GM21360 (cell line): ENCODE results near the gene KRTAP10-11.
"Not testable (repeated sequence)": the region's sequence is repeated elsewhere in the genome, so short reads cannot be mapped to it uniquely, and the experiment has no call there.

Experiments
- ATAC-seq: cut with Tn5 transposase; IDR thresholded peaks from one replicate; pipeline ENCODE4 v1.9.1; 2021; ENCODE audit warnings: mild to moderate bottlenecking, moderate library complexity; ENCODE audit not compliant: unreplicated experiment

KRTAP10-11 gene

DNA sequence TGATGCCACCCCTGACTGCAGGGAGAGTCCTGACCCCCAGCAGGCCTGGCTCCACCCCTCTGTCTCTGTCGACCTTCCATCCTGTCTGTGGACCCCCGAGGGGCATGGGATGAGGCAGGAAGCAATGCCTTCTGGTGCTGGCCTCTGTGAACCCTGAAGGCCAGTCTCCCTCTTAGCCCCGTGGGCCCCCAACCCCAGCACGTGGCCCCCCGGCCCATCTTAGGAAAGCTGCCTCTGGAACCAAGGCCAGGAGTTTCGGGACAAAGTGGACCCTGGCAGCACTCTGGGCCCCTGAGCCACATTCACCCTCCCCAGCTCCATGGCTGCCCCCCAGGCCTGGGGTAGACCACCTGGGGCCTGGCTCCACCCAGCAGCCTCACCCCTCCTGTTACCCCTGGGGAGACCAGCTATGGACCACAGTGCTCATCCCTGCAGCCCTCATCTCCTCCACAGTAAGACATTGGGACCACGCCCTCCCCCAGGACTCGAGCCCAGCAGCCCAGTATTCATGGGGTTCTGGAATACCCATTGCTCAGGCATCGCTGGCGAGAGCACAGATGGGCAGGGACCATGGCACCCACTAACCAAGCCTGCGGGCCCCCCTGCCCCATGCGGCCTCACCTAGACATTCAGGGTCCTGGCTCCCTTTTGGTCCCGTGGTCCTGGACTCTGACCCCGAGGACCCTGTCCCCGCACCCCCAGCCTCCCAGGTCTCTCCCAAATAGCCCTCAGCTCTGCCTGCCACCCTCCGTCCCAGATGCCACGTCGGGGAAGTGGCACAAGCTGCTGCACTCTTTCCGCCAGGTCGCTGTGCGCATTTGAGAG lies 7.5 kb upstream of the KRTAP10-11 start:
- not testable (repeated sequence) for ATAC-seq

DNA sequence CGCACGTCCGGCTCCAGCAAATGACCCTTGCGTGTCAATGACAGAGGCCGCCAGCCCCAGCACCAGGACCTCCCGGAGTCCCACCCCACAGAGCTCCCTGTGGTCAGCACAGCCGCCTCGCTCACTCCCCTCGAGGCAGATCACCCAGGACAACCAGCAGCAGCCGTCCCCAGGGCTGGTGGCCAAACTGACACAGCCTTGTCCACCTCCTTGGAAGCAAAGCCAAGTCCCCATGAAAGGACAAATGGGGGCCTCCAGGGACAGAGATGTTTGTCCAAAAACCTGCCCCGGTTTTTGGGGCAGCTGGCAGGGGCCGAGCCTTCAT lies 6.9 kb upstream of the KRTAP10-11 start:
- ATAC-seq, result no peak

DNA sequence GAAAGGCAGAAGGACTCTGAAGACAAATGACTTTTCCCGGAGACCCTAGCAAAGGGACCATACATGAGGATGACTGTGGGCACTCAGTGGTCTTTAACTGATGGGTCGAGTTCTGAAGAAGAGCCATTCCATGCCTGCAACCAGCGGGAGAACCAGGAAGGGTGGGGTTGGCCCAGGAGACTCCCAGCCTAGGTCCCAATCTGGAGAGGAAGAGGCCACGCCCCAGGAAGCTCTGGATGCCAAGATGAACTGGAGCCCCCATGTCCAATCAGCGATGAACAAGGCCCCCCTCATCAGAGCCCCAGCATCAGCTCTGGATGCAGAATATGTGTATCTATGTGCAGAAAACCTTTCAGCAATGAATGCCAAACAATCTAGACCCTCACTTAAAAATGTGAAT lies 5.5 kb upstream of the KRTAP10-11 start:
- no peak for ATAC-seq

DNA sequence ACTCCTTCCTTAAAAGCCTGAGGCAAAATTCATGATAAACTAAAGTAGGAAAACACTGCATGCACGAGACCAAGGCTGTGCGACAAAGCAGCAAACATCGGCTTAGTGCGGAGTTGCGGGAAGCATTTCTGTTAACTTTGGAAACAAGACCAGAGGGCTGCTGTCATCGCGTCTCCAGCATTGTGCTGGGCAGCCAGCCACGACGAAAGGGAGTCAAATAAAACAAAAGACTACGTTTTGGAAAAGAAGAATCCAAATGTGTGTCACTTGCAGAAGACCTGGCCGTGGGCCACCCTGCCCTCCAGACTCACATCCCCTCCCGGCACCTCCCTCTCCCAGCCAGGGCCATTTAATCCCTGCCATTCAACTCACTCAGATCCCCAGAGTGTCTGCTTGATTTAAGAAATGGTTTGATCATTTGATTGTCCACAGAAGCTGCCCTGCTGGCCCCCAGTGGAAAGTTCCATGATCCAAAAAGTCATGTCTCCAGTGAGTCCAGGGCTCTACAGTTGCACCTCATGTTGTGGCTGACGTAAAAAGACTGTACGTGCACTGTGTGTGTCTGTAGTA lies 2.4 kb upstream of the KRTAP10-11 start:
- ATAC-seq, result no peak

DNA sequence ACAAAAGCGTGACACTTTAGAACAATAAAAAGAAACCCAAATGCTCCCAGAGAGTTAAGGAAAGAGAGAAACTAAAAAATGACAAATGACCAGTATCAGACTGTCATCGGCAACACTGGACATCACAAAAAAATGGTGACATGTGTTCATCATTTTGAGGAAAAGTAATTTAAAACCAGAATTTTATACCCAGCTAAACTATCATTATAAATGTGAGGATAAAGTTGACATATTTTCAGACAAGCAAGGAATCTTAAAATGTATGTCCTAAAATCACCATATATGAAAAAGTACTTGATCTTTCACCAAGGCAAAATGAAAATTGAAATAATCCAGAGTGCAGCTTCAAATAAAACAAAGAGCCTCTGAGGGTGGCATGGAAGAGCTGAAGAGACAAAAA lies 1.3 kb upstream of the KRTAP10-11 start:
- no peak for ATAC-seq

DNA sequence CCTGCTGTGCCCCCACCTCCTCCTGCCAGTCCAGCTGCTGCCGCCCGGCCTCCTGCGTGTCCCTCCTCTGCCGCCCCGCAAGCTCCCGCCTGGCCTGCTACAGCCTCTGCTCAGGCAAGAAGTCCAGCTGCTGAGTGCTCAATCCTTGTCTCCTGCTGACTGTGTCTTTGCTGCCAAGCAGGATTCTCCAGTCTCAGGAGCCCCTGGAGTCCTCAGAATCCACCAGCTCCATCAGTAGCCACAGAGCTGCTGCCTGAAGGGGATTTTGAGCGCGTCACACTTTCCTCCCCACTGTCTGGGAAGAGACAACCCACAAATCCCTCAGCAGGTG lies 973 bp downstream of the KRTAP10-11 start:
- ATAC-seq, result no peak

DNA sequence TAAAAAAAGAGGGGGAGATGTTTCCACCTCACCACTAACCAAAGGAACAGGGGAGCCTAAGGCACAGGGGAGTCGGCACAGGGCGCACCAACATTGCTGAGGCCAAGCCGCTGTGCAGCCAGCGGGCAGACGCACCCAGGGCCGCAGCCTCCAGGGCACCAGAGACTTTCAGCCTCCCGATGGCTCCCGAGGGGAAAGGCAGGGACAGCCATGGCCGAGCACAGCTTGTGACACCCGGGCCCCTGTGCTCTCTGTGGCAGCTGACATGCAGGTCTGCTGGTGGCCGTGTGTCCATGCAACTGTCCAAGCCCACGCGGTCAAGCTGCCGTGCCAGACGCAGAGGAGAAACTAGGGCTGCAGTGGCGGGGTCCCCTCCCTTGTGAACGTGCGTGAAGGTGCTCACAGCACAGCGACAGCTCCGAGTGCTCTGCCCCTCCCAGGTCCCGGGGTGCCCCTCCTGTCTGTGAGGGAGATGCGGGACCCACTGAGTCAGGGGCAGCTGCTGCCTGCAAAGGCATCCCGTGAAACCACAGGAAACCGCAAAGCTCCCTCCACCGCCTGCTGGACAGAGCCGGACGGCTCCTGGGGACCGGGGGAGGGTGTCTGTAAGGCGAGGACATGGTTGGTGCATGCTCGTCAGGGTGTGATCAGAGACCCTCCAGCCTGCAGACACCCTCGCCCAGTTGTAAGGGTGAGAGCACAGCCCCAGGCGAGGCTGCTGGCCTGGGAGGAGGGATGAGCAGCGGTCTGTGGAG lies 2.5 kb downstream of the KRTAP10-11 start:
- no peak for ATAC-seq

DNA sequence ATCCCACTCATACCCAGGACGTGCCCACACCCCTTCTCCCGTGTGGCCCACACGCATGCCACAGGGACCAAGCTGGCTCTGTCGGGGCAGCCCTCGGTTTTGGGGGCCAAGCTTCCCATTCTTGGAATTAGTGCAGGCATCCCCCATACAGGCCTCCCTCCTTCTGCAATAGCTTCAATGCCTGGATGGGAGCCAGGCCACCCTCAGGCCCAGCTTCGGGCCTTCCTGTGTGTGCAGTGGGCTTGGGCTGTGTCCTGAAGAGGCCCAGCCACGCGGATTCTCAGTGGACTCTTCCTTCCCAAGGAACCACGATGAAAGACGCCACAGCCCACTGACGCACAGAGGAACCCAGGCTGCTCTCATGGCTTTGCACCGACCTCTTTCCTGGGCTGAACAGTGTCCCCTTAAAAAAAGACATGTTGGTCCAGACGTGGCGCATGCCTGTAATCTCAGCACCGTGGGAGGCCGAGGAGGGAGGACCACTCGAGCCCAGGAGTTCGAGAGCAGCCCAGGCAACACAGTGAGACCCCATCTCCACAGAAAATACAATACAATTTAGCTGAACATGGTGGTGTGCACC lies 3.4 kb downstream of the KRTAP10-11 start:
- no peak for ATAC-seq

DNA sequence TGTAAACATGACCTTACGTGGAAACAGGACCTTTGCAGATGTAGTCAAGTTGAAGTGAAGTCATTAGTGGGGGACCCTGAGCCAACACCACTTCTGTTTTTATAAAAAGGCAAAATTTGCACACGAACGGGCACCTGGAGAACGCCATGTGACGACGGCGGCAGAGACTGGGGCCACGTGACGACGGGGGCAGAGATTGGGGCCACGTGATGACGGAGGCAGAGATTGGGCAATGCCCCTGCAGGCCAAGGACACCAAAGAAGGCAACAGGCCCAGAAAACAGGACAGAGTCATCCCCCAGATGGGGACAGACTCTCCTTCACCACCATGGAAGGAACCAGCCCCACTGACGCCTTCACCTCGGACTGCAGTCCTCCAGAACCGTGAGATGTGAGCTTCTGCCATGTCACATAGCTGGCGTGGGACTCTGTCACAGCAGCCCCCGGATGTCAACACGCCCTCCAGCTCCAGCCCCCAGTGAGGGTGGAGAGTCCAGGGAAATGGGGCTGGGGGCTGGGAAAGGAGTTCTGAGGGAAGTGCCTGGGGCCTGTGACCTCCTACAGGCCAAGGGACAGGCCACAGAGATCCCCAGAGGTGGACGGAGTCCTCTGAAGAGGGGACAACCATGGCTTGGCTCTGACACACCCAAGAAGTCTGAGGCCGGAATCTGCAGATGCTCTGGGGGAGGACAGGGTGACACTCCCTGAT lies 4.2 kb downstream of the KRTAP10-11 start:
- ATAC-seq, result no peak

DNA sequence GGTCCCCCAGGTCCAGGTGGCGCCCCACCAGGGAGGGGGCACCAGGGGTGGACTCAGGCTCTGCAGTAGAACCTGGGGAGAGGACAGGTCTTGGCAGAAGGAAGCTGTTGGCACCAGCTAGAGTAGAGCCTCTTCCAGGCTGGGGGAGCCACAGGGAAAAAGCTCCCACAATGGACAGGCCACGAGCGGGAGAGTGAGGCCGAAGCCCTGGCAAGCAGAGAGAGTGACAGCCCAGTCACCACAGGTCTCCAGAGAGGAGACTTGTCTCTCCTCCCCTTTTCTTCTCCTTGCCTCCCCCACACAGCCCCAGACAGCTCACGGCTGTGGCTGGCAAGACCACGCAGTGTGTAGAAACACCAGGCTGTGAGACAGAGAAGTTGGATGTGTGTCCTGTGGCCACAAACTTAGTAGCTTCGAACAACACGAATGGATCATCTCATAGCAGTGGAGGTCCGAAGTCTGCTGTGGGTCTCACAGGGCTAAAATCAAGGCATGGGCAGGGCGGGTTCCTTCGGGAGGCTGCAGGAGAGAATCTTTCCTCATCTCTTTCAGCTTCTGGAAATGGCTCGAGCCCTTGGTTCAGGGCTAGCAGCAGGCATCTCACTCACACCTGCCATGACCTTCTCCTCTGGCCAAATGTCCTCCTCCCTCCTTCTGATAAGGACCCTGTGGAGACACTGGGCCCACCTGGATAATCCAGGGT lies 4.9 kb downstream of the KRTAP10-11 start:
- no peak for ATAC-seq

DNA sequence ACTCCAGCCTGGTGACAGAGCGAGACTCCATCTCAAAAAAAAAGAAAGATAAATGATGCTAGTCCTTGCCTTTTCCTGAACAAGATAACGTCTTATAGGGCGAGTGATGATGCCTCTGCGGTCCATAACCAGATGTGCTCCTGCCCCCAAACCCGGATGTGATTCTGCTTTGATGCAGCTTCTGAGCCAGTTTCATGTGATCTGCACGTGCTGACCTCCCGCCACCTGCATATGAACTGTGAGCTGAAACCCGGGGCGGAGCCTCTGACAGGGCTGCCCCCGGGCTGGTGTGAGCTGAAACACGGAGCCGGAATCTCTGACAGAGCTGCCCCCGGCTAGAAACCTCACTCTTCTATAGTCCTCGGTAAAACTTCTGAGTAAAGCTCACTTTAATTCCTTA lies 6.9 kb downstream of the KRTAP10-11 start:
- no peak for ATAC-seq

DNA sequence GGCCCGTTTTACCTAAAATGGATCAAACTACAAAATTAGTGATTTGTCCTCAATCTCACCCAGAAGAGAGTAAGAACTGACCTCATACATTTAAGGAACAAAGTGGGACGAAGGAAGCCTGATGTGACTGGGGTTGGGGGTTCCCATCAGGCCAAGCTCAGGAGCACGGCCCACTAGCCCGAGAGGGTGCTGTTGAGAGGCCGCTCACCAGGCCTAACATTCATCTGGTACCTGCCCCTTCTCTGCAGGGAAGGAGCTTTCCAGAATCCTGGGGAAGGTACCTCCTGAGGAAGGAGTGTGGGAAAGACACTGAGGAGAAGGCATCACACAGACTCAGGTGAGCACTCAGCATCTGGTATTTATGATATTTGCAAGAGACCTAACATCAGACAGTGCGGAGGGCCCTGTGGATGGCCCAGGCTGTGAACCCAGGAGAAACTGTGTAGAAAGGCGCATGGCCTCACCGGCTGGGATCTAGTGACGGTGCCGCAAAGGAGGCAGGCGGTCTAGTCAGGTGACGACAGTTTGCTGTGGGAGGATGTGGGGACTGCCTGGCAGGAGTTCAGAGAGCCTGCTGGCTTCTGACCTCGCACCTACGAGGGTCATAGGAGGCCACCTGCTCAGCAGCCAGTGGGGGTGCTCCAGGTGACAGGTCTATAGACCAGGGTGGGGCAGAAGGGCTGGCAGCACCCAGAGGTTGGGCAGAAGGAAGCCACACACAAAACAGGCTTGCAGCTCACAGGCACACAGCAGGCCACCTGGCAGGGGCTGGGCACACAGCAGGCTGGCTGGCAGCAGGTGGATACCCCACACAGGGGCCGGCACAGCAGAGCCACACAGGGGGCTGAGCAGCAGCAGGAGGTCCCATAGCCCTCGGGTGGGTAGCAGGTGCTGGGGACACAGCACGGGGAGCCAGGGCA lies 7.7 kb downstream of the KRTAP10-11 start:
- ATAC-seq, result no peak

DNA sequence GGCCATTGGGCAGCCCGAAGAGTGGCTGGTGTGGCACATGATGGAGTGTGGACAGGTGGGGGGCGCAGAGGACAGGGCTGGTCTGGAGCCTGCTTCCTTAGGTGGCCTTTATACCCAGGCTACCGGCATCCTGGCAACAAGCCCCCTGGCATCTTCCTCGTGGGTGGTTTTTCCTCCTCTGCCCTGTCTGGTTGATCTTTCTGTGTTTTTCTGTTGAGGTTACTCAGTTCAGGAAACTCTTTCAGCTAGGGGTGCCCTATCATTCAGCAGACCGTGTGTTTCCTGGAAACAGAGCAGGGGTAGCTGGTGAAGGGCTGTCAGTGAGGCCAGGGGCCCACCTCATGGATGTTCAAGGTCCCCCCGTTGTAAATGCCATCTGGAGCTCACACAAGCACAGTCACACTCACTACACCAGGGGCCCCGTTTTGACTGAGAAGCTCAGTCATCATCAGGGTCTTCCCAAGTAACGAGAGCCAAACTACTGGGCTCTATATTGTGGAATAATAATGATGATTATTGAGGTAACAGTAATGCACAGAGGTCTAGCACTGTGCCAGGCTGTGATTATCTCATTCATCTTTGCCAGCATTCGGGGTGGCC lies 8.5 kb downstream of the KRTAP10-11 start, which contains the start of gene KRTAP12-4:
Gene KRTAP12-4 (minus strand): TSS at position 84 of the 600 bp plus-strand sequence. CDS start 45 bp downstream, at position 39.
- ATAC-seq, result no peak

DNA sequence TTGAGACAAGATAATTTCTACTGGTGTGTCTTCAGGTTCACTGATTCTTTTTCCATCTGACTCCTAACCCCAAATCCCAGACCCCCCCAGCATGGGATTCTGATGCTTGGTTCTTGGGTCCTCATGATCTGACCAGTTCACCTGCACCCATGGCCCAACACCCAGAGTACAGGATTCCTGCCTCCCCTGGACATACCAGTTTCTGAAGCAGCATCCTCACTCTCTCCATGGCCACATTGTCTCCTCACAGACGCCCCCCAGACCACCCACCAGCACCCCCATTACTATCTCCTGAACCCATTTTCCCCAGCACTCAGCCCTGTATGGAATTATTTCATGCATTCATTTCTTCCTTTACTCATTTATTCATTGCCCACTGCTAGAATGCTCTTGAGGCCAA lies 10.7 kb downstream of the KRTAP10-11 start:
- ATAC-seq, result no peak

DNA sequence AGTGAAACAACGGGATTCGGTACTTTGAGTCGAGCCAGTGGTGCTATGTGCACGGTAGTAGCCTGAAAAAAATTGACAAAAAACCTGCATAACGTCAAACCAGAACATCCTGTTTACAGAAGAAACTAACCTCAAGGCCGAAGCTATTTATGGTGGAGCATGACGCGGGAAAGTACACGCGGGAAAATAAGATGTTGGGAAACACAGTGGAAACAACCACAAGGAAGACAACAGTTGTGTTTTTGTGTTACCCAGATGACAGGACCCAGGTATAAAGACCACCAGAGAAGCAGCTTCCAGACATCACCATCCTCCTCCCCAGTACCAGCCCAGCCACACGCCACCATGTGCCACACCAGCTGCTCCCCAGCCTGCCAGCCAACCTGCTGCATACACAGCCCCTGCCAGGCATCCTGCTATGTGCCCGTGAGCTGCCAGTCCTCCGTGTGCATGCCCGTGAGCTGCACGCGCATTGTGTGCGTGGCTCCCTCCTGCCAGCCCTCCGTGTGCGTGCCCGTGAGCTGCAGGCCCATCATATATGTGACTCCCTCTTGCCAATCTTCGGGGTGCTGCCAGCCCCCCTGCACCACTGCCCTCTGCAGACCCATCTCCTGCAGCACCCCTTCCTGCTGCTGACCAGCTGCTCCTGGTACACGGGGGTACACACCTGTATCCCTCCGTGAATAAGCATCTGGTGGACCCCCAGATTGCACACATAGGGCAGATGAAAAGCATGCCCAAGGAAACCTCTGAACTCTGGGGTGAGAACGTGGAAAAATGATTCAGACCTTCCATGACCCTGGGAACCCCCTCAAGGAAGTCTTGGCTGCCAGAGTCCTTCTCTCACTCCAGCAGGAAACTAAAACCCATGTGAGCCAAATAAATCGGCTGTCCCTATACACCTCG lies 11.7 kb downstream of the KRTAP10-11 start, which contains the start of gene KRTAP12-3:
Gene KRTAP12-3 (plus strand): TSS at position 298 of the 906 bp plus-strand sequence. CDS start 48 bp downstream, at position 346.
- no peak for ATAC-seq

DNA sequence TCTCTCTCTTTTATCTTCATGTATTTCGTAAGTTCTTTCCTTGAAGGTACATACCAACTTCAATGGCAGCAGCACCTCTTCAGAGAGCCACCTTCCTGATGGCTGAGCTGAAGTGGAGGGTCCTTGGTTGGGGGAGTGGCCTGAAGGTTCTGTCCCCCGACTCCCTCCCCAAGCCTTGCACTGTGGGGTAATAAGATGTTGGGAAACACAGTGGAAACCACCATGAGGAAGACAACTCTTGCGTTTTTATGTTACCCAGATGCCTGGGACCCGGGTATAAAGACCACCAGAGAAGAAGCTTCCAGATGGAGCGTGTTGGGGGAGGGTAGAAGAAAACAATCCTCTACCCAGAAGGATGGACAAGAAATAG lies 12.3 kb downstream of the KRTAP10-11 start:
- ATAC-seq, result no peak

DNA sequence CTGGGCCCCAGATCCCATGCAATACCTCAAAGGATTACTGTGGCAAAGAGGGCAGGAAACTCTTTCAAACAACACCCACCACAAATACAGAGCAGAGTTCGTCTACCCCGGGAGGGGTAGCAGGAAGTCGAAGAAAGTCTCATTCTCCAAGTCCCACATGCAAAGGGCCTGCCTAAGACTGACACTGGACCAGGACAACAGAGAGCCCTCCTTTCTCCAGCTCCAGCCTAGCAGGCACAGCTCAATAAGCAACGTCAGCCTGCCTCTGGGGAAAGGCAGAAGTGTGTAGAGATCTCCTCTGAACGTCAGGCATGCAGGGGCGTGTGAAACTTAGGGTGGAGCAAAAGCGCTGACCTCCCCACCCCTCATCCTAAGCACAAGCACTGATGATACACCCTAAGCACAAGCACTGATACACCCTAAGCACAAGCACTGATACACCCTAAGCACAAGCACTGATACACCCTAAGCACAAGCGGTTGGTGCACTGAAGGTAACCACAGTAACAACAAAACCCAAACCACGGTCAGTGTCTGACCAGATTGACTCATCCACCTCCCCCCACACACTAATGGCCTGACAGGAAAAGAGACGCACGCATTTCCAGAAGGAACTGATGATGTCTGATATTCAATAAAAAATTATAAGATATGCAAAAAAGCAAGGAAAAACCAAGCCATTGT lies 12.8 kb downstream of the KRTAP10-11 start:
- no peak for ATAC-seq
